22Rv1 (cell line): ENCODE measurements around the gene TOR1AIP2.

ENCODE experiments used
- ZFX ChIP-seq: fragments of 450-650 bp; IDR thresholded peaks from 2 replicates; pipeline ENCODE4 v1.6.1; 2017; ENCODE audit warnings: antibody characterized with exemption, borderline replicate concordance
- TF ChIP-seq, protein P1 (sequence below): fragments of 450-650 bp; IDR thresholded peaks from 2 replicates; pipeline ENCODE4 v1.5.1; 2017; ENCODE audit warnings: mild to moderate bottlenecking

DNA sequence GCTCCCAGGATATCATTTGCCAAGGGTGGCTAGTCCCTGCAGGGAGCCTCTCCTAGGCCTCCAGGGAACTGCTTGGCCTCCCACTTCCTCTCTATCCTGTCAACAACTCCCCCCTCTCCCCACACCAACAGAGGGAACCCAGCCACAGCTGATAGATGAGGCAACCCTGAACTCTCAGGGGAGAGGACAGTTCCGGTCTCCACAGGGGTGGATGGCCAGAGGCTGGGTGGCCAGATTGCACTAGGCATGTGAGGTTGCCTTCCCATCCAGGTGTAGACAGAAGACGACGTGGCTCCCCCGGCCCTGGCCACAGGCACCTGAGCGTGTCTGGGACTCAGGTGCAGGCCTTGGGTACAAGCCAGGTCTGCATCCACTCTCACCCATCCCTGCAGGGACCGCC is 53.3 kb downstream of the TOR1AIP2 start:
- TF ChIP-seq, protein P1, sequence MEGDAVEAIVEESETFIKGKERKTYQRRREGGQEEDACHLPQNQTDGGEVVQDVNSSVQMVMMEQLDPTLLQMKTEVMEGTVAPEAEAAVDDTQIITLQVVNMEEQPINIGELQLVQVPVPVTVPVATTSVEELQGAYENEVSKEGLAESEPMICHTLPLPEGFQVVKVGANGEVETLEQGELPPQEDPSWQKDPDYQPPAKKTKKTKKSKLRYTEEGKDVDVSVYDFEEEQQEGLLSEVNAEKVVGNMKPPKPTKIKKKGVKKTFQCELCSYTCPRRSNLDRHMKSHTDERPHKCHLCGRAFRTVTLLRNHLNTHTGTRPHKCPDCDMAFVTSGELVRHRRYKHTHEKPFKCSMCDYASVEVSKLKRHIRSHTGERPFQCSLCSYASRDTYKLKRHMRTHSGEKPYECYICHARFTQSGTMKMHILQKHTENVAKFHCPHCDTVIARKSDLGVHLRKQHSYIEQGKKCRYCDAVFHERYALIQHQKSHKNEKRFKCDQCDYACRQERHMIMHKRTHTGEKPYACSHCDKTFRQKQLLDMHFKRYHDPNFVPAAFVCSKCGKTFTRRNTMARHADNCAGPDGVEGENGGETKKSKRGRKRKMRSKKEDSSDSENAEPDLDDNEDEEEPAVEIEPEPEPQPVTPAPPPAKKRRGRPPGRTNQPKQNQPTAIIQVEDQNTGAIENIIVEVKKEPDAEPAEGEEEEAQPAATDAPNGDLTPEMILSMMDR, result no peak
- TF ChIP-seq ZFX, result no peak
